ENCODE data around the gene SEC23B.

SEC23B gene

DNA sequence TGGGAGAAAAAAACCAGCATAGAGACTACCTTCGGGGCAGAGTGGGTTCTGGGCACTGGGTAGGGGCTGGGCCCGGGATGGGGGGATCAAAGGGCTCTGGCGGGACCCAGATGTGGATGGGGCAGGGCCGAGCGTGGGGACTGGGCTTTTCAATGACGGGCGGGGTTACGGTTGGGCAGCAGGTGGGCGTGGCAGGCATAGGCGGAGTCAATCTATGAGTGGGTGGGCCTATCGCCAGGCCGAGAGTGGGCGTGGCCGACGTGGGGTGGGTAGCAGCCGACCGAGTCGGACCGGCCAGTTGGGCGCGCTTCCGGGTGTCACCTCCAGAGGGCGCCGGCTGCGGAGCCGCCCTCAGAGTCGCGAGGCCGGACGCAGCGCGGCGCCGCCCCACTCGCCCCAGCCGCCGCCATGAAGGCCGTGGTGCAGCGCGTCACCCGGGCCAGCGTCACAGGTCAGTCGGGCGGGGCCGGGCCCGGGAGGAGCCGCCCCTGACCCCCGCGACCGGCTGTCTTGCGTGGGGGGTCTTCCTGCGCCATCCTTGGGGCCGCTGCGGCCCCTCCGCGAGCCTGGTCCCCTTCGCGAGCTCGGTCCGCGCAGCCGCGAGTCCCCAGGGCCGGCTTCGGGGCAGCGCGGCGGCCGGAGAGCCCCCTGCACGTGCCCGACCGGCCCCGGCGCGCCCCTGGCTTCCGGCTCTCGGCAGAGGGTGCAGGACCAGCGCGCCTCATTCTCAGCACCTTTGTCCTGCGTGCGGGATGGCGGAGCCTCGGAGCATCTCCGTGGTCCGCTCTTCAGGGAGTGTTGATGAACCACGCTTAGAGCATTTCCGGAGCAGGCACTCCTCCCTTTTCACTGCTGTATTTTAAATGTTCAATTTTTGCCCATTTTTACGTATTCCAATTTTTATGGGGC lies 80.2 kb downstream of the SEC23B start, which contains the start of gene DTD1:
Gene DTD1 (plus strand): TSS at position 390 of the 909 bp plus-strand sequence. CDS start 19 bp downstream, at position 409.
- peak; percentile 60 to 72 (median 65) for DNase-seq (ENCODE audit: low read depth in 3 of 3)

DNA sequence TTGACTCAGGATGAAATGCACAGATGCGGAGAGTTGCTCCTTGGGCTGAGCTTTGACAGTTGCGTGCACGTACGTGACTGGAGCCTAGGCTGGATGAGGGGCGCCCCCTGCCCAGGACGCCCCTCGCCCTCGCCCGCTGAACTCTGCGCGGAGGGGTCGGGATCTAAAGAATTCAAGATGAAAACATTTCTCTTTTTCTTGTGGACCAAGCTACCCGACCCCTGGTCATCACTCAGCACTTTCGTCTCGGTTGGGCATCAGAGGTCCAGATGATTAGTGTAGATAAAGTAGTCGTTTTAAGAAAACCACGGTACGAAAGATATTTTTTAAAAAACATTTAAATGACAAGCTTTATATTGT lies 80.8 kb downstream of the SEC23B start:
- DNase-seq (ENCODE audit: low read depth in 3 of 3): no peak

DNA sequence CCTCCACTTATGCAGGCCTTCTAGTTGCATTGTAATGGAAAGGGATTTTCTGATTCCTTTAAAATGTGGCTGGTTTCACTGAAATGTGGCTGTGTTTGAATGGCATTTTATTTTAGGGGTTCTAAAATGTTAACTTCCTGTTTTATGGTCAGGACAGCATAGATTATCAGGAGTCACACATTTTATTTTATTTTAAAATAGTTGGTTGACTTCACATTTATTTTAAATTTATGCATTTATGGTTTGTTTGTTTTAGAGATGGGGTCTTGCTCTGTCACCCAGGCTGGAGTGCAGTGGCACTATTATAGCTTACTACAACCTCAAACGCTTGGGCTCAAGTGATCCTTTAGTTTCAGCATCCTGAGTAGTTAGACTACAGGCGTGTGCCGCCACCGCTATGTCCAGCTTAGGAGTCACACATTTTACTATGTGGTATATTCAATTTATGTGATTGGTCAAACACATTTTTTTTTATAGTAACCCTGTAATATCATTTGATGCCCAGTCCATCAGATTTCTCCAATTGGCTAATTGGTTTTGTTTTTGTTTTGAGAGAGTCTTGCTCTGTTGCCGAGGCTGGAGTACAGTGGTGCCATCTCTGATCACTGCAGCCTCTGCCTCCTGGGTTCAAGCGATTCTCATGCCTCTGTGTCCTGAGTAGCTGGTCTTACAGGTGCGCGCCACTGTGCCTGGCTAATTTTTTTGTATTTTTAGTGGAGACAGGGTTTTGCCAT lies 82.4 kb downstream of the SEC23B start:
- no peak for DNase-seq (ENCODE audit: low read depth in 3 of 3)

DNA sequence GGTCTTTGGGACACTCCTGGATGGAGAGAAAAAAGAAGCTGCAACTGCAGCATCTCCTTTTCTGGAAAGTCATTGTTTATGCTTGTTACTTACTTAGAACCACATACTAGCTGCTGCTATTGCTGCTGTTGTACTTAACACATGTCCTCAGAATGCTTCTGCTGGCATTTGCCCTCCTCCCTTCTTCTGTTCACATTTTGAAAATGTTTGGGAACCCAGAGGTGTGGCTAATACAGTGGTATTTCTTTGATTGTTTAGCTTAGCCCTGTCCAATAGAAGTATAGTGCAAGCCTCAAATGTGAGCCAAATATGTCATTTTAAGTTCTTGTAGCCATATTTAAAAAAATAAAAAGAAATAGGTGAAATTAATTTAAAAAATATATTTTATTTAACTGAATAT lies 88.5 kb downstream of the SEC23B start:
- DNase-seq (ENCODE audit: low read depth in 3 of 3): no peak

DNA sequence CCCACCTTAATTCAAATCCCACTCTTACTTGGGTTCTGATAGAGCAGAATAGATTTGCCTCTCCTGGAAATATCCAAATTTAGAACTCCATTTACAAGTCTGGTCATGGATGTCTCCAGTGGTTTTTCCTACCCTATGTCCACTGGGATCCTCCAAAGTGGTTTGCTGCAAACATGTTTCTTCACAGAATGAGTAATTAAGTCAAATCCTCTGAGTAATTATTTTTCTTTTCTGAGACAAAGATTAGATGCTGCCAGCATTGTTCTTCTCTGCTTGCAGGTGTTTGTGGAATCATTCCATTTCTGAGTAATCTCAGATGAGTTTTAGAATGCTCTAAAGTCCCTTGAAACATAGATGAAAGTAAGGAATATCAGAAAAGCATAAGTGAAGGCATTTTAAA lies 102.0 kb downstream of the SEC23B start:
- DNase-seq (ENCODE audit: low read depth in 3 of 3): no peak
